GM12878 (cell line): Measurements from ENCODE around the gene LRRC4. TPM values are rescaled to one million over a fixed set of nuclear protein-coding genes. Genes with fewer than 3 reads are reported as not detected.
A peak's percentile ranks its signal among the peaks of the same experiment; 100 is the strongest.

Experiments
- ATAC-seq: fragments of 200-7000 bp; cut with Tn5 transposase; 3 replicates; pipeline ENCODE4 v1.9.1; 2020; ENCODE audit warnings: mild to moderate bottlenecking, moderate library complexity
- BruUV-seq: library from RNA; stranded (reverse); fragments of 400-500 nt; replicated peaks from 2 replicates; lab custom pipeline; 2021; lab: Mats Ljungman, UMichigan
- CTCF ChIA-PET: fragments of 300-600 bp; sonication (Branson Sonifier 250); formaldehyde crosslinking; extraction: SDS; loops from one replicate; lab custom pipeline; 2021; ENCODE audit warnings: inconsistent platforms; lab: Yijun Ruan, JAX
- POLR2A ChIA-PET: fragments of 350-600 bp; formaldehyde crosslinking; extraction: SDS; loops from one replicate; lab custom pipeline; 2021; ENCODE audit warnings: inconsistent platforms; lab: Charles Lee
- RAD21 ChIA-PET: fragments of 300-600 bp; sonication (Branson Sonifier 250); formaldehyde crosslinking; loops from one replicate; lab custom pipeline; 2023; ENCODE audit warnings: antibody characterized with exemption; ENCODE audit not compliant: unreplicated experiment; lab: Charles Lee
- SMC1A ChIA-PET: fragments of 300-600 bp; sonication (Branson Sonifier 250); formaldehyde crosslinking; loops from one replicate; lab custom pipeline; 2023; ENCODE audit not compliant: unreplicated experiment, uncharacterized antibody; lab: Charles Lee
- DNase-seq: peaks from one replicate; pipeline ENCODE4 v3.0.0-alpha.2; 2011; ENCODE audit warnings: low read depth, low spot score
- FAIRE-seq: peaks from 3 replicates; lab custom pipeline; 2011; peaks lifted over from hg19 to GRCh38; lab: Jason Lieb, UNC
- H2AFZ ChIP-seq: 2 replicates; pipeline ENCODE4 v1.6.0; 2011; ENCODE audit warnings: low read depth, low read length, control low read depth; ENCODE audit not compliant: control insufficient read depth
- H3K27ac ChIP-seq: 2 replicates; pipeline ENCODE4 v1.5.1; 2011; ENCODE audit warnings: control low read depth; ENCODE audit not compliant: control insufficient read depth, insufficient read depth
- H3K27me3 ChIP-seq, 2 experiments: replicated peaks in 1 of 2; 2 replicates each; pipeline versions ENCODE4 v1.6.0 to v1.6.1; 2011; ENCODE audit warnings: low read length in 1 of 2; ENCODE audit not compliant: control insufficient read depth in 2 of 2, insufficient read depth in 2 of 2
- H3K36me3 ChIP-seq, 2 experiments: 2 replicates each; pipeline ENCODE4 v1.5.1; 2011; ENCODE audit warnings: low read length in 1 of 2; ENCODE audit not compliant: control insufficient read depth in 2 of 2, insufficient read depth in 2 of 2
- H3K4me1 ChIP-seq: 2 replicates; pipeline ENCODE4 v1.6.1; 2011; ENCODE audit warnings: mild to moderate bottlenecking, low read length, moderate library complexity, mixed read lengths; ENCODE audit not compliant: control insufficient read depth, insufficient read depth
- H3K4me2 ChIP-seq: 2 replicates; pipeline ENCODE4 v1.6.0; 2011; ENCODE audit warnings: control low read depth; ENCODE audit not compliant: control insufficient read depth, insufficient read depth
- H3K4me3 ChIP-seq: fragments of 200-600 bp; sonication (generic); 2 replicates; pipeline ENCODE4 v1.5.1; 2016
- H3K79me2 ChIP-seq: 2 replicates; pipeline ENCODE4 v1.6.0; 2011; ENCODE audit warnings: low read length; ENCODE audit not compliant: control insufficient read depth, insufficient read depth
- H3K9ac ChIP-seq: 2 replicates; pipeline ENCODE4 v1.8.0; 2011; ENCODE audit warnings: low read length, control low read depth, mixed read lengths; ENCODE audit not compliant: control insufficient read depth, insufficient read depth
- H3K9me3 ChIP-seq: replicated peaks from 3 replicates; pipeline ENCODE4 v1.5.1; 2011; ENCODE audit warnings: mild to moderate bottlenecking, low read length; ENCODE audit not compliant: control insufficient read depth, insufficient read depth
- H4K20me1 ChIP-seq: 2 replicates; pipeline ENCODE4 v1.6.0; 2011; ENCODE audit not compliant: control insufficient read depth, insufficient read depth
- WGBS: methylation state at CpG from one replicate; pipeline ENCODE4 v1.1.6; 2016; ENCODE audit warnings: low lambda C conversion rate; ENCODE audit not compliant: insufficient replicate concordance, insufficient coverage; ENCODE audit errors: missing lambda C conversion rate; 5-methylcytosine and 5-hydroxymethylcytosine counted together
- in situ Hi-C: fragments of 300-500 bp; cut with MboI; formaldehyde crosslinking; loops from 9 replicates; pipeline ENCODE4 v1.14.3; 2018; ENCODE audit warnings: mixed read lengths
- intact Hi-C: fragments of 100-400 bp; cut with micrococcal nuclease; formaldehyde crosslinking; loops from one replicate; pipeline ENCODE4 v1.14.2; 2022; ENCODE audit not compliant: unreplicated experiment
- polyA plus RNA-seq, 11 experiments: library from polyadenylated mRNA; depleted of rRNA in 4 of 11; unstranded in 6 of 11; stranded (reverse) in 5 of 11; fragments of >200 nt; fragmentation: Nextera tagmentation in 4 of 11; fragmentation: Illumina TruSeq in 1 of 11; extraction: Ambion mirVana in 4 of 11; extraction: Trizol in 1 of 11; gene quantifications; 1 replicate in 1 of 11; 2 replicates in 10 of 11; pipeline versions ENCODE4 v1.2.1 to v1.2.3, GENCODE V29; 2011 to 2016; ENCODE audit warnings: inconsistent platforms in 2 of 11, missing spikeins in 2 of 11, low read depth in 1 of 11
- total RNA-seq, 4 experiments: library from RNA; depleted of rRNA in 3 of 4; stranded (reverse); fragments of >200 nt in 3 of 4; fragmentation: Illumina TruSeq in 1 of 4; extraction: Trizol in 1 of 4; gene quantifications; 2 replicates each; pipeline versions ENCODE4 v1.2.1 to v1.2.3, GENCODE V29; 2013 to 2021
- TF ChIP-seq, protein P1 (sequence below), 3 experiments: IDR thresholded peaks in 2 of 3; conservative IDR thresholded peaks in 1 of 3; 2 replicates each; pipeline ENCODE4 v1.5.1; 2011; ENCODE audit warnings: low read depth in 3 of 3, low read length in 3 of 3, mild to moderate bottlenecking in 3 of 3, control low read depth in 2 of 3, moderate library complexity in 2 of 3, inconsistent platforms in 1 of 3, mixed read lengths in 1 of 3; ENCODE audit not compliant: control insufficient read depth in 2 of 3, insufficient read depth in 1 of 3; ENCODE audit errors: extremely low read depth in 1 of 3
- TF ChIP-seq, protein P2 (sequence below): fragments of 450-650 bp; IDR thresholded peaks from 2 replicates; pipeline ENCODE4 v1.6.1; 2014; ENCODE audit warnings: mild to moderate bottlenecking

LRRC4 gene
- total and polyA plus RNA-seq, 10 of the 15 experiments (the other 5 are each of a cell fraction or from before 2014, with no cell fraction given) = 0.06 to 0.85 (median 0.12) TPM; not detected in 4

DNA sequence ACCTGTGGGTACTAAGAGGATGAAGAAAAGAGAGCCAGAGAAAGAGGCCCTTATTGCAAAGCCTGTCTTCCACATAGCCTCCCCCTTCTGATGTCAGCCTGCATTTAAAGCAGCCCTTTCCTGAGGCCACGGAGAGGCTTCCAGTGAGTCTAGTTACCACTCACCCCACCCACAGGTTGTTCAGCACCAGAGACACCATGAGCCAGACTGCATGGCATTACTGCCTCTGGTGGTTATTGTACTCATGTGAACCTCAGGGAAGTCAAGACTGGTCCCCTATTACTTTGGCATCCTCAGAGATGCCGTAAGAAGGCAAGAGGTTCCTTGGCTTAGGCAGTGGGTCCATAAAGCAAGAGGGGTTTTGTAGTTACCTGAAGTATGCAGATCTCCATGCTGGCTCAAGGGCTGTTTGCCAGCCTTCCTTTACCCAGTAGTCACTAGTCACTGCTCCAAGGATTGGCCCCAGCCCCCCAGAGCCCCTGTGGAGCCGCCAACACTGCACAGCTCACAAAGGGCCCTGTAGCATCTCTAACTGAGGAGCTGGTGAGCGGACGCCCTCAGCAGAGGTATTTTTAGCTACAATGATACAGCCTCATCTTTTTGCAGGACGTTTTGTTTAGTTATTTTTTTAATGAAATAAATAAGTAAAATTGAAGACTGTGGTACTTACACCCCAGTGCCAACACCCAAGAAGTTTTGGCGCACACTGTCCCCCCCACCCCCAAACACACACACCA, 20.7 kb downstream of the LRRC4 start:
- Histone ChIP-seq H3K4me2 (no peak overlapping the region), H3K36me3 (peaks cover 12 to 22% of the 10 kb centered on the region in 2 experiments; a peak in 3 of 4 replicates), H3K9me3 (no peaks in the 10 kb centered on the region), H3K79me2 (no peaks in the 10 kb centered on the region), H3K27me3 (no peaks in the 10 kb centered on the region), H3K4me1 (no peaks in the 10 kb centered on the region), H4K20me1 (no peaks in the 10 kb centered on the region), H3K4me3 (no peak overlapping the region), H3K9ac (no peak overlapping the region), H2AFZ (no peak overlapping the region), H3K27ac (no peak overlapping the region)
- POLR2A ChIA-PET = no interaction called here
- BruUV-seq = no TSS peak
- FAIRE-seq (no peak), ATAC-seq (peak; percentile 37; the same call in 1 of the 3 replicates), DNase-seq (no peak)
- in situ Hi-C loops (no loop called here), intact Hi-C loops (no loop called here)
- SMC1A ChIA-PET = no interaction called here
- RAD21 ChIA-PET = no interaction called here
- TF ChIP-seq, protein P1, sequence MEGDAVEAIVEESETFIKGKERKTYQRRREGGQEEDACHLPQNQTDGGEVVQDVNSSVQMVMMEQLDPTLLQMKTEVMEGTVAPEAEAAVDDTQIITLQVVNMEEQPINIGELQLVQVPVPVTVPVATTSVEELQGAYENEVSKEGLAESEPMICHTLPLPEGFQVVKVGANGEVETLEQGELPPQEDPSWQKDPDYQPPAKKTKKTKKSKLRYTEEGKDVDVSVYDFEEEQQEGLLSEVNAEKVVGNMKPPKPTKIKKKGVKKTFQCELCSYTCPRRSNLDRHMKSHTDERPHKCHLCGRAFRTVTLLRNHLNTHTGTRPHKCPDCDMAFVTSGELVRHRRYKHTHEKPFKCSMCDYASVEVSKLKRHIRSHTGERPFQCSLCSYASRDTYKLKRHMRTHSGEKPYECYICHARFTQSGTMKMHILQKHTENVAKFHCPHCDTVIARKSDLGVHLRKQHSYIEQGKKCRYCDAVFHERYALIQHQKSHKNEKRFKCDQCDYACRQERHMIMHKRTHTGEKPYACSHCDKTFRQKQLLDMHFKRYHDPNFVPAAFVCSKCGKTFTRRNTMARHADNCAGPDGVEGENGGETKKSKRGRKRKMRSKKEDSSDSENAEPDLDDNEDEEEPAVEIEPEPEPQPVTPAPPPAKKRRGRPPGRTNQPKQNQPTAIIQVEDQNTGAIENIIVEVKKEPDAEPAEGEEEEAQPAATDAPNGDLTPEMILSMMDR (IDR thresholded peaks at IDR 0.05 in 2 of 3, conservative IDR thresholded peaks at IDR 0.05 in 1 of 3; ENCODE audit: control insufficient read depth in 2 of 3, extremely low read depth in 1 of 3, insufficient read depth in 1 of 3, low read depth in 3 of 3, low read length in 3 of 3) = peak in 1 of 3 experiments; percentile 10; a peak in 1 of 6 replicates
- TF ChIP-seq, protein P2, sequence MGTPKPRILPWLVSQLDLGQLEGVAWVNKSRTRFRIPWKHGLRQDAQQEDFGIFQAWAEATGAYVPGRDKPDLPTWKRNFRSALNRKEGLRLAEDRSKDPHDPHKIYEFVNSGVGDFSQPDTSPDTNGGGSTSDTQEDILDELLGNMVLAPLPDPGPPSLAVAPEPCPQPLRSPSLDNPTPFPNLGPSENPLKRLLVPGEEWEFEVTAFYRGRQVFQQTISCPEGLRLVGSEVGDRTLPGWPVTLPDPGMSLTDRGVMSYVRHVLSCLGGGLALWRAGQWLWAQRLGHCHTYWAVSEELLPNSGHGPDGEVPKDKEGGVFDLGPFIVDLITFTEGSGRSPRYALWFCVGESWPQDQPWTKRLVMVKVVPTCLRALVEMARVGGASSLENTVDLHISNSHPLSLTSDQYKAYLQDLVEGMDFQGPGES = no peak
- WGBS = 80% methylated on average over 7 of the region's 7 CpGs
- CTCF ChIA-PET = interaction anchor here (1.7 kb wide), 1 partner anchor 10 kb away, joined by 5 read pairs; no protein-coding TSS in a partner anchor
